Fibroblast of lung (primary cell): ENCODE results near the gene SMYD5. TPM values are rescaled to one million over a fixed set of nuclear protein-coding genes. Genes with fewer than 3 reads are reported as not detected.

Experiments
- DNase-seq, 2 donors: peaks; one replicate each; pipeline versions ENCODE4 v3.0.0 to v3.0.0-alpha.2; 2010; ENCODE audit warnings: low read depth in 2 of 2
- H2AFZ ChIP-seq: 2 replicates; pipeline ENCODE4 v1.5.1; 2012; ENCODE audit warnings: low read length, control low read depth, inconsistent platforms
- H3K27ac ChIP-seq: 2 replicates; pipeline ENCODE4 v1.5.1; 2011; ENCODE audit warnings: low read length, control low read depth; ENCODE audit not compliant: insufficient read depth
- H3K27me3 ChIP-seq: 2 replicates; pipeline ENCODE4 v1.5.1; 2011; ENCODE audit warnings: mild to moderate bottlenecking, low read length; ENCODE audit not compliant: control insufficient read depth, insufficient read depth
- H3K36me3 ChIP-seq: 2 replicates; pipeline ENCODE4 v1.5.1; 2011; ENCODE audit warnings: low read length; ENCODE audit not compliant: control insufficient read depth, insufficient read depth
- H3K4me1 ChIP-seq: 2 replicates; pipeline ENCODE4 v1.5.1; 2011; ENCODE audit warnings: low read length; ENCODE audit not compliant: control insufficient read depth, insufficient read depth; ENCODE audit errors: extremely low read depth
- H3K4me2 ChIP-seq: 2 replicates; pipeline ENCODE4 v1.5.1; 2011; ENCODE audit warnings: low read length, control low read depth; ENCODE audit not compliant: insufficient read depth; ENCODE audit errors: extremely low read depth
- H3K4me3 ChIP-seq, 4 experiments: fragments of 200-600 bp in 1 of 4; sonication (generic) in 1 of 4; replicated peaks in 1 of 4; 2 replicates each; pipeline ENCODE4 v1.5.1; 2011 to 2016; ENCODE audit warnings: low read length in 4 of 4, low read depth in 3 of 4, mild to moderate bottlenecking in 3 of 4, control low read depth in 2 of 4, inconsistent platforms in 1 of 4, mixed read lengths in 1 of 4; ENCODE audit not compliant: insufficient read depth in 1 of 4; ENCODE audit errors: control extremely low read depth in 1 of 4
- H3K79me2 ChIP-seq: 2 replicates; pipeline ENCODE4 v1.5.1; 2012; ENCODE audit warnings: mild to moderate bottlenecking, low read length, inconsistent platforms; ENCODE audit not compliant: control insufficient read depth, insufficient read depth
- H3K9ac ChIP-seq: 2 replicates; pipeline ENCODE4 v1.5.1; 2011; ENCODE audit warnings: mild to moderate bottlenecking, low read length, control low read depth; ENCODE audit not compliant: insufficient read depth
- H3K9me3 ChIP-seq: 2 replicates; pipeline ENCODE4 v1.5.1; 2012; ENCODE audit warnings: low read depth, low read length; ENCODE audit not compliant: control insufficient read depth, insufficient read depth
- H4K20me1 ChIP-seq: 2 replicates; pipeline ENCODE4 v1.5.1; 2011; ENCODE audit warnings: low read length; ENCODE audit not compliant: control insufficient read depth, insufficient read depth; ENCODE audit errors: extremely low read depth
- CTCF ChIP-seq, 2 donors: IDR thresholded peaks in 1 of 2; conservative IDR thresholded peaks in 1 of 2; 1 replicate in 1 of 2; 2 replicates in 1 of 2; pipeline ENCODE4 v1.5.1; 2011 to 2012; ENCODE audit warnings: low read length in 2 of 2, control low read depth in 1 of 2, inconsistent platforms in 1 of 2, low read depth in 1 of 2, mild to moderate bottlenecking in 1 of 2
- EZH2 ChIP-seq: IDR thresholded peaks from 2 replicates; pipeline ENCODE4 v1.5.1; 2012; ENCODE audit warnings: low read length, control low read depth, mild to moderate bottlenecking; ENCODE audit errors: missing control alignments
- polyA plus RNA-seq, 2 donors: library from polyadenylated mRNA; depleted of rRNA in 1 of 2; stranded (reverse) in 1 of 2; unstranded in 1 of 2; fragments of >200 nt; gene quantifications; 2 replicates each; pipeline ENCODE4 v1.2.1, GENCODE V29; 2011 to 2012; ENCODE audit warnings: missing spikeins in 1 of 2
- total RNA-seq: library from RNA; depleted of rRNA; stranded (reverse); fragments of >200 nt; gene quantifications from 2 replicates; pipeline ENCODE4 v1.2.1, GENCODE V29; 2014

Gene SMYD5
- total and polyA plus RNA-seq, 2 donors (not counting 1 experiment from before 2014, with no cell fraction given), result 16.9 to 19.0 TPM

GRCh38 chr2:73223821-73224220 is 9.8 kb downstream of the SMYD5 start:
- H3K27me3 ChIP-seq, result no peaks in the 10 kb centered on the region
- no peak overlapping the region for H2AFZ ChIP-seq
- H3K79me2 ChIP-seq, result no peaks in the 10 kb centered on the region
- TF ChIP-seq CTCF (conservative IDR thresholded peaks at IDR 0.05 in 1 of 2, IDR thresholded peaks at IDR 0.05 in 1 of 2; ENCODE audit: low read depth in 1 of 2, low read length in 2 of 2), result no peak
- TF ChIP-seq EZH2, result no peak
- H3K4me2 ChIP-seq, result no peak overlapping the region
- H3K9me3 ChIP-seq, result no peaks in the 10 kb centered on the region
- no peak overlapping the region for H3K4me3 ChIP-seq
- DNase-seq, result no peak
- no peak overlapping the region for H3K9ac ChIP-seq
- peaks cover 12% of the 10 kb centered on the region for H3K36me3 ChIP-seq
- no peak overlapping the region for H3K27ac ChIP-seq
- H3K4me1 ChIP-seq, result no peaks in the 10 kb centered on the region
- H4K20me1 ChIP-seq, result no peaks in the 10 kb centered on the region

GRCh38 chr2:73225513-73226360 is 11.7 kb downstream of the SMYD5 start:
- Histone ChIP-seq H3K27ac (no peak overlapping the region), H2AFZ (no peak overlapping the region), H3K9me3 (no peaks in the 10 kb centered on the region), H3K4me1 (no peaks in the 10 kb centered on the region), H3K79me2 (no peaks in the 10 kb centered on the region), H3K4me2 (no peak overlapping the region), H4K20me1 (no peaks in the 10 kb centered on the region), H3K4me3 (no peak overlapping the region), H3K9ac (no peak overlapping the region), H3K36me3 (peaks cover 12% of the 10 kb centered on the region), H3K27me3 (no peaks in the 10 kb centered on the region)
- DNase-seq, result no peak
- no peak for TF ChIP-seq EZH2
- no peak for TF ChIP-seq CTCF (conservative IDR thresholded peaks at IDR 0.05 in 1 of 2, IDR thresholded peaks at IDR 0.05 in 1 of 2; ENCODE audit: low read depth in 1 of 2, low read length in 2 of 2)

GRCh38 chr2:73227086-73227485 is 13.0 kb downstream of the SMYD5 start:
- no peaks in the 10 kb centered on the region for H3K4me1 ChIP-seq
- no peak for DNase-seq
- H3K4me3 ChIP-seq, result no peak overlapping the region
- H3K4me2 ChIP-seq, result no peak overlapping the region
- no peaks in the 10 kb centered on the region for H3K27me3 ChIP-seq
- no peaks in the 10 kb centered on the region for H4K20me1 ChIP-seq
- H3K79me2 ChIP-seq, result no peaks in the 10 kb centered on the region
- peaks cover 11% of the 10 kb centered on the region for H3K36me3 ChIP-seq
- TF ChIP-seq CTCF (conservative IDR thresholded peaks at IDR 0.05 in 1 of 2, IDR thresholded peaks at IDR 0.05 in 1 of 2; ENCODE audit: low read depth in 1 of 2, low read length in 2 of 2) (no peak), EZH2 (no peak)
- no peak overlapping the region for H3K9ac ChIP-seq
- H3K9me3 ChIP-seq, result no peaks in the 10 kb centered on the region
- H2AFZ ChIP-seq, result no peak overlapping the region
- H3K27ac ChIP-seq, result no peak overlapping the region
